ENCODE results near the gene SCN10A. TPM values are rescaled to one million over a fixed set of nuclear protein-coding genes. Genes with fewer than 3 reads are reported as not detected.
A peak's percentile ranks its signal among the peaks of the same experiment; 100 is the strongest.

SCN10A gene
- total RNA-seq, 1 donor from 2014 or later, result not detected

GRCh38 chr3:38837358-38837757 is 21.3 kb upstream of the SCN10A start:
- H3K4me3 Mint-ChIP-seq (ENCODE audit: unreplicated experiment), result no peak overlapping the region
- H3K27ac Mint-ChIP-seq (ENCODE audit: unreplicated experiment), result peak overlapping the region; percentile 67
- no peaks in the 10 kb centered on the region for H3K9me3 Mint-ChIP-seq (ENCODE audit: unreplicated experiment)
- H3K27me3 Mint-ChIP-seq (ENCODE audit: unreplicated experiment), result peaks cover 4% of the 10 kb centered on the region
- DNase-seq (ENCODE audit: low spot score), result no peak
- H3K36me3 Mint-ChIP-seq (ENCODE audit: low read depth, unreplicated experiment), result no peaks in the 10 kb centered on the region
- peaks cover 38% of the 10 kb centered on the region for H3K4me1 Mint-ChIP-seq (ENCODE audit: unreplicated experiment)
- TF ChIP-seq CTCF (IDR thresholded peaks at IDR 0.05; ENCODE audit: unreplicated experiment), result no peak

GRCh38 chr3:38836561-38836960 is 20.5 kb upstream of the SCN10A start:
- no peaks in the 10 kb centered on the region for H3K36me3 Mint-ChIP-seq (ENCODE audit: low read depth, unreplicated experiment)
- peak overlapping the region; percentile 87 for H3K27ac Mint-ChIP-seq (ENCODE audit: unreplicated experiment)
- peaks cover 4% of the 10 kb centered on the region for H3K27me3 Mint-ChIP-seq (ENCODE audit: unreplicated experiment)
- H3K9me3 Mint-ChIP-seq (ENCODE audit: unreplicated experiment), result no peaks in the 10 kb centered on the region
- no peak for DNase-seq (ENCODE audit: low spot score)
- H3K4me1 Mint-ChIP-seq (ENCODE audit: unreplicated experiment), result peaks cover 38% of the 10 kb centered on the region
- H3K4me3 Mint-ChIP-seq (ENCODE audit: unreplicated experiment), result peak overlapping the region; percentile 42
- no peak for TF ChIP-seq CTCF (IDR thresholded peaks at IDR 0.05; ENCODE audit: unreplicated experiment)

- H3K4me1 Mint-ChIP-seq (ENCODE audit: unreplicated experiment), result peaks cover 38% of the 10 kb centered on the region
- no peaks in the 10 kb centered on the region for H3K36me3 Mint-ChIP-seq (ENCODE audit: low read depth, unreplicated experiment)
- DNase-seq (ENCODE audit: low spot score), result no peak
- H3K9me3 Mint-ChIP-seq (ENCODE audit: unreplicated experiment), result no peaks in the 10 kb centered on the region
- peak overlapping the region; percentile 87 for H3K27ac Mint-ChIP-seq (ENCODE audit: unreplicated experiment)
- no peak overlapping the region for H3K4me3 Mint-ChIP-seq (ENCODE audit: unreplicated experiment)
- peaks cover 4% of the 10 kb centered on the region for H3K27me3 Mint-ChIP-seq (ENCODE audit: unreplicated experiment)
- TF ChIP-seq CTCF (IDR thresholded peaks at IDR 0.05; ENCODE audit: unreplicated experiment), result no peak
Observed at GRCh38 chr3:38835939-38836338, 19.9 kb upstream of the SCN10A start.

- Mint-ChIP-seq H3K4me3 (ENCODE audit: unreplicated experiment) (no peak overlapping the region), H3K27me3 (ENCODE audit: unreplicated experiment) (peaks cover 4% of the 10 kb centered on the region), H3K27ac (ENCODE audit: unreplicated experiment) (peak overlapping the region; percentile 96), H3K36me3 (ENCODE audit: low read depth, unreplicated experiment) (no peaks in the 10 kb centered on the region), H3K9me3 (ENCODE audit: unreplicated experiment) (no peaks in the 10 kb centered on the region), H3K4me1 (ENCODE audit: unreplicated experiment) (peaks cover 38% of the 10 kb centered on the region)
- no peak for DNase-seq (ENCODE audit: low spot score)
- no peak for TF ChIP-seq CTCF (IDR thresholded peaks at IDR 0.05; ENCODE audit: unreplicated experiment)
Observed at GRCh38 chr3:38834717-38835116, 18.7 kb upstream of the SCN10A start.

GRCh38 chr3:38834110-38834509 is 18.1 kb upstream of the SCN10A start:
- Mint-ChIP-seq H3K36me3 (ENCODE audit: low read depth, unreplicated experiment) (no peaks in the 10 kb centered on the region), H3K9me3 (ENCODE audit: unreplicated experiment) (no peaks in the 10 kb centered on the region), H3K4me1 (ENCODE audit: unreplicated experiment) (peaks cover 38% of the 10 kb centered on the region), H3K27ac (ENCODE audit: unreplicated experiment) (peak overlapping the region; percentile 96), H3K4me3 (ENCODE audit: unreplicated experiment) (no peak overlapping the region), H3K27me3 (ENCODE audit: unreplicated experiment) (peaks cover 3% of the 10 kb centered on the region)
- peak; percentile 41 for DNase-seq (ENCODE audit: low spot score)
- TF ChIP-seq CTCF (IDR thresholded peaks at IDR 0.05; ENCODE audit: unreplicated experiment), result no peak

Measured in endothelial cell (in vitro differentiated cells).